Left lung (tissue), 14 donors: ENCODE results near the gene SIK1. TPM values are rescaled to one million over a fixed set of nuclear protein-coding genes. Genes with fewer than 3 reads are reported as not detected.
"Not testable (repeated sequence)": the region's sequence is repeated elsewhere in the genome, so short reads cannot be mapped to it uniquely, and the experiment has no call there.

Experiments used
- ATAC-seq: fragments of 200-7000 bp; cut with Tn5 transposase; one replicate; pipeline ENCODE4 v1.9.1; 2020; ENCODE audit warnings: moderate library complexity
- DNase-seq, 4 donors: peaks; one replicate each; pipeline ENCODE4 v3.0.0-alpha.2; 2013 to 2020
- H3K27ac ChIP-seq, 2 donors: fragments of 200-600 bp; sonication (generic) in 1 of 2; one replicate each; pipeline versions ENCODE4 v1.5.0 to v1.8.0; 2020 to 2021
- H3K27me3 ChIP-seq, 2 donors: fragments of 200-600 bp; sonication (generic) in 1 of 2; one replicate each; pipeline versions ENCODE4 v1.5.0 to v1.8.0; 2020 to 2021
- H3K36me3 ChIP-seq, 2 donors: fragments of 200-600 bp; sonication (generic) in 1 of 2; one replicate each; pipeline versions ENCODE4 v1.5.0 to v1.8.0; 2020 to 2021
- H3K4me1 ChIP-seq, 2 donors: fragments of 200-600 bp; one replicate each; pipeline ENCODE4 v1.8.0; 2021
- H3K4me3 ChIP-seq, 2 donors: fragments of 200-600 bp; sonication (generic) in 1 of 2; one replicate each; pipeline versions ENCODE4 v1.5.0 to v1.8.0; 2020 to 2021; ENCODE audit warnings: mild to moderate bottlenecking in 1 of 2
- H3K9me3 ChIP-seq, 2 donors: fragments of 200-600 bp; sonication (generic) in 1 of 2; one replicate each; pipeline versions ENCODE4 v1.5.0 to v1.8.0; 2020 to 2021
- intact Hi-C, 2 donors: fragments of 100-400 bp; cut with DNase I; formaldehyde crosslinking; loops; one replicate each; pipeline versions ENCODE4 v1.11.2 to v1.14.2; 2022
- long read RNA-seq, 12 donors: library from polyadenylated mRNA in 2 of 12; unstranded in 2 of 12; transcript quantifications; one replicate each; pipeline ENCODE4 v2.0.0 and lab custom pipeline, GENCODE V29; 2019 to 2026
- polyA plus RNA-seq, 6 donors: library from polyadenylated mRNA; unstranded; fragments of 120-200 nt; gene quantifications; one replicate each; pipeline ENCODE4 v1.2.1, GENCODE V29; 2013; ENCODE audit not compliant: insufficient read length in 6 of 6
- total RNA-seq, 2 donors: library from RNA; stranded (reverse); fragmentation: NEBNext Ultra II Directional; extraction: Animal tissue kit (Norgen Biotek cat#: 25700); gene quantifications; one replicate each; pipeline ENCODE4 v1.2.1, GENCODE V29; 2021
- TF ChIP-seq, protein P1 (sequence below), 2 donors: fragments of 200-600 bp; sonication (generic) in 1 of 2; IDR thresholded peaks; one replicate each; pipeline versions ENCODE4 v1.5.0 to v1.8.0; 2021; ENCODE audit warnings: antibody characterized with exemption in 2 of 2
- donor health status: DM: no; HTN: yes; CAD: no.
- donor health status: DM: no; HTN: no; CAD: no.

Gene SIK1
- total RNA-seq: 10 to 100 TPM; 33.3 to 61.0 TPM
- polyA plus RNA-seq: 10 to 100 TPM in 4 of 6 donors, 1 to 10 TPM in 2; 5.7 to 37.4 (median 15.7) TPM
- long read RNA-seq, donor 1: 0 reads
- long read RNA-seq, donor 2, full-length matches to known transcripts: 1 of 1 reads
- long read RNA-seq, donor 2, partial matches to known transcripts: 0 of 1 reads
- long read RNA-seq, donor 2, other reads (novel, unspliced or antisense): 0 of 1 reads
- long read RNA-seq, donor 3, full-length matches to known transcripts: 4 of 4 reads
- long read RNA-seq, donor 3, partial matches to known transcripts: 0 of 4 reads
- long read RNA-seq, donor 3, other reads (novel, unspliced or antisense): 0 of 4 reads
- long read RNA-seq, donor 4, partial matches to known transcripts: 1 of 1 reads
- long read RNA-seq, donor 4, other reads (novel, unspliced or antisense): 0 of 1 reads
- long read RNA-seq, donor 5: 0 reads
- long read RNA-seq, donor 6: 0 reads
- long read RNA-seq, donor 7: 0 reads
- long read RNA-seq, donor 8: 0 reads
- long read RNA-seq, donor 9: 0 reads
- long read RNA-seq, donor 10: 0 reads
- long read RNA-seq, donor 11: 0 reads
- long read RNA-seq, donor 12, full-length matches to known transcripts: 2 of 2 reads
- long read RNA-seq, donor 12, partial matches to known transcripts: 0 of 2 reads
- long read RNA-seq, donor 12, other reads (novel, unspliced or antisense): 0 of 2 reads

GRCh38 chr21:43426404-43427241 is at the start of gene SIK1:
Gene SIK1, minus strand, starts transcription at chr21:43427131. Its CDS starts 953 bp downstream, at chr21:43426178.
- H3K36me3 ChIP-seq, H3K9me3 ChIP-seq, H3K4me1 ChIP-seq, intact Hi-C loops, H3K4me3 ChIP-seq, H3K27ac ChIP-seq, H3K27me3 ChIP-seq: not testable (repeated sequence)
- peak in 1 of 4 donors; percentile 33 for DNase-seq
- peak; percentile 7 for ATAC-seq

- H3K36me3 ChIP-seq, ATAC-seq, H3K27ac ChIP-seq, H3K9me3 ChIP-seq, H3K27me3 ChIP-seq, H3K4me1 ChIP-seq, H3K4me3 ChIP-seq, intact Hi-C loops, DNase-seq: not testable (repeated sequence)
These were observed 44.8 kb upstream of the SIK1 start for GRCh38 chr21:43471597-43472242.

DNA sequence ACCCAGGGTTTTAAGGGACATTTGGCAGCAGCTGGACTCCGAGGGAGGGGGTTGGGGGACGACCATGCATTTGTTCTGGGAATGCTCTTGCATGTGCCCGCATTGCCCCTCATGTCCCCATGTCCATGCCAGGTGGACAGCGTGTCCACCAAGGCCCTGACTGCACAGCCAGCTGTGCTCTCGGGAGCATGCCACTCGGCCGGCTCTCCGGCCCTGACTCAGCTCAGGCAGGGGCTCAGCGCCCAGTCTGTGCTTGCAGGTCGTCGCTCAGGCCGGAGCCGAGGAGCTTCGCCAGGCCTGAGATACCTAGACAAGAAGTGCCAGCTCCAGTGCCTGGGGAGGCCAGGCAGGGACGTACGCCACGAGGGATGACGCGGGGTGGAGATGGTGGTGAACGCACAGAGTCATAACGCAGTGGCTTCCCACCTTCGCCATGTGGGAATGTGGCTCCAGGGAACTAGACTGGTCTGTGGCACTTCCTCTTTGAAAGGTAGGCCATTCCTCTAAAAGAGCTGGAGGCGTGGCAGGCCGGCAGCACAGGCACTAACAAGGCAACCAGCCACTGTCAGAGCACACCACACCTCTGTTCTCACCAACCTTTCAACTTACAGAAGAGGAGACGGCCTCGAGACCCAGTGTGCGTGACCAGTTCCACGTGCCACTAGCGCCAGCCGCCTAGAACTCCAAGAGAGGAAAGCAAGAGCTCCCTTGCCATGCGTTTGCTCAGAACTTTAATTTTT is 43.0 kb upstream of the SIK1 start:
- H3K27me3 ChIP-seq, H3K27ac ChIP-seq, H3K4me1 ChIP-seq, H3K36me3 ChIP-seq, ATAC-seq, DNase-seq, H3K9me3 ChIP-seq, H3K4me3 ChIP-seq, intact Hi-C loops: not testable (repeated sequence)

DNA sequence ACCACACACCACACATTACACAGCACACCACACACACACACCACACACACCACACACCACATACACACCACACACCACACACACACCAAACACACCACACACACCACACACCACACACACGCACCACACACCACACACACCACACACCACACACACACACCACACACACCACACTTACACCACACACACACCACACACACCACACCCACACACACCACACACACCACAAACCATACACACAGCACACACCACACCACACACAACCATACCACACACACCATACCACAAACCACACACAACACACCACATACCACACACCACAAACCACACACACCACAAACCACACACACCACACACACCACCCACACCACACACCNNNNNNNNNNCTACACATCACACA is 40.9 kb upstream of the SIK1 start:
- Histone ChIP-seq H3K4me1 (no peaks in the 10 kb centered on the region), H3K4me3 (no peak overlapping the region), H3K27me3 (no peaks in the 10 kb centered on the region), H3K27ac (no peak overlapping the region), H3K9me3 (no peaks in the 10 kb centered on the region), H3K36me3 (no peaks in the 10 kb centered on the region)
- intact Hi-C loops: no loop called here
- TF ChIP-seq, protein P1, sequence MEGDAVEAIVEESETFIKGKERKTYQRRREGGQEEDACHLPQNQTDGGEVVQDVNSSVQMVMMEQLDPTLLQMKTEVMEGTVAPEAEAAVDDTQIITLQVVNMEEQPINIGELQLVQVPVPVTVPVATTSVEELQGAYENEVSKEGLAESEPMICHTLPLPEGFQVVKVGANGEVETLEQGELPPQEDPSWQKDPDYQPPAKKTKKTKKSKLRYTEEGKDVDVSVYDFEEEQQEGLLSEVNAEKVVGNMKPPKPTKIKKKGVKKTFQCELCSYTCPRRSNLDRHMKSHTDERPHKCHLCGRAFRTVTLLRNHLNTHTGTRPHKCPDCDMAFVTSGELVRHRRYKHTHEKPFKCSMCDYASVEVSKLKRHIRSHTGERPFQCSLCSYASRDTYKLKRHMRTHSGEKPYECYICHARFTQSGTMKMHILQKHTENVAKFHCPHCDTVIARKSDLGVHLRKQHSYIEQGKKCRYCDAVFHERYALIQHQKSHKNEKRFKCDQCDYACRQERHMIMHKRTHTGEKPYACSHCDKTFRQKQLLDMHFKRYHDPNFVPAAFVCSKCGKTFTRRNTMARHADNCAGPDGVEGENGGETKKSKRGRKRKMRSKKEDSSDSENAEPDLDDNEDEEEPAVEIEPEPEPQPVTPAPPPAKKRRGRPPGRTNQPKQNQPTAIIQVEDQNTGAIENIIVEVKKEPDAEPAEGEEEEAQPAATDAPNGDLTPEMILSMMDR (IDR thresholded peaks at IDR 0.05): no peak
- DNase-seq: peak in 2 of 4 donors; percentile 4 to 7
- ATAC-seq: no peak

DNA sequence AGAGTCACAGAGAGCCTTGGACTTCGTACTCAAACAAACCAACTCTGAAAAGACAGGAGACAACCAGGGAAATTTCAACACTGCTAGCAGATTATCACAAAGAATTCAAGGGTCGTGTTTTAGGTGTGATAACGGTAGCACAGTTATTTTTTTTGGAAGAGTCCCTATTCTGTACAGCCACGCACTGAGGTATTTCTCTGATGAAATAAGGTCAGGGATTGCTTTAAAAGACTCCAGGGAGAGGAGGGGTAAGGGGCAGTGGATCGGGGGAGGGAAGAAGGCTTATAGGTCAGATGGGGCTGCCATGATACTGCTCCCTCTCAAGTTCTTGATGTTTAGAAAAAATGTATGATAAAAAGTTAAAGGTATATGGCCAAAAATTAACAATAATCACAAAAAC is 38.2 kb upstream of the SIK1 start:
- H3K4me1 ChIP-seq, intact Hi-C loops, H3K36me3 ChIP-seq, H3K4me3 ChIP-seq, DNase-seq, H3K27ac ChIP-seq, H3K27me3 ChIP-seq, ATAC-seq, H3K9me3 ChIP-seq: not testable (repeated sequence)

GRCh38 chr21:43463498-43464261 is 36.7 kb upstream of the SIK1 start:
- H3K36me3 ChIP-seq, H3K4me3 ChIP-seq: not testable (repeated sequence)
- peak; percentile 60 for ATAC-seq

GRCh38 chr21:43462932-43463331 is 36.0 kb upstream of the SIK1 start:
- ATAC-seq, H3K4me1 ChIP-seq, H3K4me3 ChIP-seq, DNase-seq, intact Hi-C loops, H3K27ac ChIP-seq, H3K36me3 ChIP-seq, H3K9me3 ChIP-seq, H3K27me3 ChIP-seq: not testable (repeated sequence)

More at GRCh38 chr21:43463498-43464261, 36.7 kb upstream of the SIK1 start:
- H3K9me3 ChIP-seq, H3K4me1 ChIP-seq, H3K27ac ChIP-seq, intact Hi-C loops, H3K27me3 ChIP-seq: not testable (repeated sequence)
- DNase-seq: peak in 1 of 4 donors; percentile 10

- intact Hi-C loops, H3K27ac ChIP-seq, H3K9me3 ChIP-seq, DNase-seq, H3K4me1 ChIP-seq, H3K4me3 ChIP-seq, H3K27me3 ChIP-seq, H3K36me3 ChIP-seq: not testable (repeated sequence)
- peak; percentile 74 for ATAC-seq
These were observed 33.5 kb upstream of the SIK1 start for GRCh38 chr21:43460475-43460874.

GRCh38 chr21:43458995-43459394 is 32.1 kb upstream of the SIK1 start:
- H3K36me3 ChIP-seq: not testable (repeated sequence)

DNA sequence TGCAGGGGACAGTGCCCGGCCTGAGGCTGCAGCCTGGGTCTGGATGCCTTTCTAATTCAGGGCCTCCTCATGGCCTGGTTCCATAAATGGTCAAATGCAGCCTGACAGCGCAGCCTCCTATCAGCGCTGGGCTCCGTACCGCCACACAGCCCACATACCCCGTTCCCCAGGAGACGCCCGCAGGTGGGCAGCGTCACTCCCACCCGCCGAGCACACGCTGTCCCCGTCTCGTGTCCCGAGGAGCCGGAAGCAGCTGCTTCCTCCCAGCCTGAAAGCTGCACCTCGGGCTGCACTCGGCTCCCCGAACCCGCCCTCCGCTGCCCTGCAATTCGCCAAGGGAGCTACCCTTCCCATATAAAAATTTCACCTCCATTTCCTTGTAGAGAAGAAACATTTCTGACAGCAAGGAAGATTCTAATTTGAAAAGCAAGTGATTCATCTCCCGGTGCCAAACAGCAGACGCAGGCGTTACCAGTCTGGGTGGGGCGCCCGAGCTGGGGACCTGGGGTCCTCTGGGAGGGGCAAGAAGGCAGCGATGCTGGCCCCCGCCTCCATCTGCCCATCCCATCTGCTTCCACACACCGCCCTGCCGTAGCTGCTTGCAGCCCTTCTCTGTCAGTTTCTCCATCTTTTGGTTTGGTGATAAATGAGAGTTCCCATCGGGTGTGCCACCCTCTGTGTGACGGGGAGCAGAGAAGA is 29.8 kb upstream of the SIK1 start:
- ATAC-seq: peak; percentile 6
- intact Hi-C loops, DNase-seq: not testable (repeated sequence)

More at GRCh38 chr21:43458995-43459394, 32.1 kb upstream of the SIK1 start:
- intact Hi-C loops, H3K4me1 ChIP-seq, H3K4me3 ChIP-seq, H3K27ac ChIP-seq, H3K27me3 ChIP-seq, H3K9me3 ChIP-seq, ATAC-seq: not testable (repeated sequence)
- DNase-seq: peak in 1 of 4 donors; percentile 5

More for the DNA sequence above, 29.8 kb upstream of the SIK1 start:
- H3K36me3 ChIP-seq, H3K9me3 ChIP-seq, H3K4me1 ChIP-seq, H3K27ac ChIP-seq, H3K4me3 ChIP-seq, H3K27me3 ChIP-seq: not testable (repeated sequence)
